ENCODE measurements around the gene FANCC.
A peak's percentile ranks its signal among the peaks of the same experiment; 100 is the strongest.

FANCC gene

DNA sequence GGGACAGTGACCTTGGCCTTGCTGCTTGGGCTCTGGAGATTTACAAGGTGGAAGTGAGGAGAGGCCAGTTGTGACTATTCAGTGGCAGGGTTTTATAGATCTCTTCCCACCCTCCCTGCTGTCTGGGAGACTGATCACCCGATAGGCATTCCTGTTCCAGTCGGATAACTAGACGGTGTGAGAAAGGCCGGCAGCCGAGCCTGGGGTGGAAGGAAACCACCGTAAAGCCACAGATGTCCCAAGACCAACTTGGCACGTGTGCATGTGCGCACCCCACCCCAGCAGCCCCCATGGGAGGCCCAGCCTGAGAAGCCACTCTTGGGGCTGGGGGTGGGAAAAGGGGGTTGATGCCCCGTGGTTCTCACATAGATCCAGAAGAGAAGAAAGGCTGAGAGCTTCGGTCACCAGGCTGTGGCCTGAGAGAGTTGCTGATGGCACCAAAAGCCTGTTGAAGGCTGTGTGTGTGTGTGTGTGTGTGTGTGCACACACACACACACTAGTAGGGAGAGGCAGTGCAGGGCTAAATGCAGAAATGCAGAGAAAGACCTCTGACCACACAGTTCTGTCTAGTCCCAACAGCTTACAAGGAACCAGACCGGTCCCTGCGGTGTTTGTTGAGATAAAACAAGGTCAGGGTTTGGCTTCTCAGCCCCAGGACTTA lies 225.8 kb downstream of the FANCC start:
- no peak for TF ChIP-seq CTCF (conservative IDR thresholded peaks at IDR 0.05; ENCODE audit: low read length)
- H3K4me3 ChIP-seq (ENCODE audit: low read length), result no peak overlapping the region
- peak; percentile 45 for DNase-seq (ENCODE audit: low read depth)

DNA sequence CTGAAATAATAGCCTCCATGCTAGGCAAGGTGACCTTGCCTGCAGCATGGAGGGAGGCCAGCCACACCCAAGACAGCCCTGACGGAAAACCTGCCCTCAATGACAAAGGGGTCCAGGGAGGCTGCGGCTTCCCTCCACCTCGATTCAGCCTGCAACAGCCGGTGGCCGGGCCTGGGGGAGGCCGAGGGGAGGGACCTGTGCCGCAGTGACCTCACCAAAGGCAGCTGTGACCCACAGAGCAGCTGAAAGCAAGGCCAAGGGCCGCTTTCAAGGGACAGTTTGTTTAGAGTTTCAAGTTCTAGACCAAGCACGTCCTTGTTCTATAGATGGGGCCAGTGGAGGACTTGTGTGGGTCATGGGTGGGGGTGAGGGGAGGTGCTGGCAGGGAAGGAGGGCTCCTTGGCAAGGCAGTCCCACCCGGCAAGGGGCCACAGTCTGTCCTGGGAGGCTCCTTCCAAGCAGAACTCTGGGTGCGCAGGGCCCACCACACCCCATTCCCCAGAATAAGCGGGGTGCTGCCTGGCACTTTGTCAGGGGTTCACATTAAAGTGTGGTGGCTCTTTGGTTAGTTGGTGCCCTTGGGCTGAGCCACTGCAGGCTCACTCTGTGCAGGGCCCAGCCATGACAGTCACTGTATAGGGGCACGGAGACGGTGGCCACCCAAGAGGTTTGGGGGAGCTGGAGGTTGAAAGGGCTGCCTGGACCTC lies 226.5 kb downstream of the FANCC start:
- DNase-seq (ENCODE audit: low read depth), result no peak
- TF ChIP-seq CTCF (conservative IDR thresholded peaks at IDR 0.05; ENCODE audit: low read length), result no peak
- H3K4me3 ChIP-seq (ENCODE audit: low read length), result no peak overlapping the region

DNA sequence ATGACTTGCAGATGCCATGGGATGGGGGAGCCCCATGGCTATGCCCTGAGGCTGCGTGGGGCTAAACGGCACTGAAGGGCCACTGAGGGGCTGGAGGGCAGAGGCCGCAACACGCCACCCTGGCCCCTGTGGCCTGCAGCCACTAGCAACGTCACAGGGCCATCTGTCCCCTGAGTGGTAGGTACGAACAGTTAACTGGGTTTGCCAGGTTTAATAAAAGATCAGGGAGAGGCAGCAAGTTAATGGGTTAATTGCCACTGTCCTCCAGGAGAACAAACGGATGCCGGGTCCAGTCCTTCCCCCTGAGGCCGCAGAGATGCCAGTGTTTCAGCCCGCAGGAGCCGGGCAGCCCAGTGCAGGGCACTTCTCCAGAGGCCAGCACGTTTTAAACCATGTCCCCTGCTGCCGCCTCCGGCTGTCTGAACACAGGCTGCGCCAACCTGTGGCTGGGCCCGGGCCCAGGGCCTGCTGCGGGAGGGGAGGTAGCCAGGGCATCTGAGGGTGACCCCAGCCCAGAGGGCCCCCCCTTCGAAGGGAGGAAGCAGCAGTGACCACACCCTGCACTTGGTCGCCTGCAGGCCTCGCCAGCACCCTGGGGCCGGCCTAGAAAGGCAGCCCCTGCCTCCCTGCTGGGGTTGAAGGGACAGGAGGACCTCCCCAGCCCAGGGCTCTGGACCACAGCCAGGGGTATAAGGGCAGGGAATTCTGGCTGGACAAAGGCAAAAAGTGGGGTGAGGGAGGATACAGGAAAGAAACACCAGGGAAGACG lies 227.3 kb downstream of the FANCC start:
- no peak for TF ChIP-seq CTCF (conservative IDR thresholded peaks at IDR 0.05; ENCODE audit: low read length)
- DNase-seq (ENCODE audit: low read depth), result no peak
- no peak overlapping the region for H3K4me3 ChIP-seq (ENCODE audit: low read length)

- TF ChIP-seq CTCF (conservative IDR thresholded peaks at IDR 0.05; ENCODE audit: low read length), result no peak
- H3K4me3 ChIP-seq (ENCODE audit: low read length), result no peak overlapping the region
- DNase-seq (ENCODE audit: low read depth), result no peak
Measured at GRCh38 chr9:95089257-95090022, 228.1 kb downstream of the FANCC start.

- no peak for TF ChIP-seq CTCF (conservative IDR thresholded peaks at IDR 0.05; ENCODE audit: low read length)
Measured at GRCh38 chr9:95088421-95089161, 228.9 kb downstream of the FANCC start.

GRCh38 chr9:95087659-95088242 lies 229.8 kb downstream of the FANCC start:
- no peak for TF ChIP-seq CTCF (conservative IDR thresholded peaks at IDR 0.05; ENCODE audit: low read length)
- DNase-seq (ENCODE audit: low read depth), result no peak

More at GRCh38 chr9:95088421-95089161, 228.9 kb downstream of the FANCC start:
- DNase-seq (ENCODE audit: low read depth), result no peak
- no peak overlapping the region for H3K4me3 ChIP-seq (ENCODE audit: low read length)

More at GRCh38 chr9:95087659-95088242, 229.8 kb downstream of the FANCC start:
- no peak overlapping the region for H3K4me3 ChIP-seq (ENCODE audit: low read length)

All from AG10803 (cell line).